K562 (cell line): ENCODE data around the gene ARL11.
"Not testable (repeated sequence)": the region's sequence is repeated elsewhere in the genome, so short reads cannot be mapped to it uniquely, and the experiment has no call there.

Source experiments
- GATA2 ChIP-seq: sonication (generic); formaldehyde crosslinking; IDR thresholded peaks from 2 replicates; pipeline ENCODE4 v1.4.0; 2020; ENCODE audit warnings: mild to moderate bottlenecking, missing genetic modification reagents
- KDM1A ChIP-seq, 2 experiments: fragments of 450-650 bp; IDR thresholded peaks; 2 replicates each; pipeline ENCODE4 v1.6.1; 2016; ENCODE audit warnings: mild to moderate bottlenecking in 2 of 2
- NELFE ChIP-seq: IDR thresholded peaks from 2 replicates; pipeline ENCODE4 v1.6.1; 2011; ENCODE audit warnings: mild to moderate bottlenecking; ENCODE audit not compliant: insufficient read depth, insufficient read length
- ZBTB8A ChIP-seq: fragments of 450-650 bp; IDR thresholded peaks from 2 replicates; pipeline ENCODE4 v1.6.1; 2018; ENCODE audit warnings: mild to moderate bottlenecking, moderate library complexity; ENCODE audit not compliant: partially characterized antibody
- ZNF584 ChIP-seq: fragments of 200-800 bp; sonication (Bioruptor generic); IDR thresholded peaks from 2 replicates; pipeline ENCODE4 v1.6.1; 2016; ENCODE audit warnings: low read depth, mild to moderate bottlenecking, missing genetic modification characterization, missing compliant biosample characterization
- TF ChIP-seq, protein P1 (sequence below): fragments of 250-450 bp; sonication (Bioruptor Pico); IDR thresholded peaks from 2 replicates; pipeline ENCODE4 v1.5.0; 2021; ENCODE audit warnings: mild to moderate bottlenecking, borderline replicate concordance
- TF ChIP-seq, protein P2 (sequence below): fragments of 250-450 bp; sonication (Bioruptor Pico); IDR thresholded peaks from 2 replicates; pipeline ENCODE4 v1.4.0; 2020

GRCh38 chr13:49590714-49591113 lies 37.6 kb upstream of the ARL11 start:
- not testable (repeated sequence) for TF ChIP-seq NELFE; ZNF584 (CRISPR knock-in tag); GATA2 (CRISPR knock-in tag); ZBTB8A; KDM1A (IDR thresholded peaks at IDR 0.05)
- TF ChIP-seq, protein P1, sequence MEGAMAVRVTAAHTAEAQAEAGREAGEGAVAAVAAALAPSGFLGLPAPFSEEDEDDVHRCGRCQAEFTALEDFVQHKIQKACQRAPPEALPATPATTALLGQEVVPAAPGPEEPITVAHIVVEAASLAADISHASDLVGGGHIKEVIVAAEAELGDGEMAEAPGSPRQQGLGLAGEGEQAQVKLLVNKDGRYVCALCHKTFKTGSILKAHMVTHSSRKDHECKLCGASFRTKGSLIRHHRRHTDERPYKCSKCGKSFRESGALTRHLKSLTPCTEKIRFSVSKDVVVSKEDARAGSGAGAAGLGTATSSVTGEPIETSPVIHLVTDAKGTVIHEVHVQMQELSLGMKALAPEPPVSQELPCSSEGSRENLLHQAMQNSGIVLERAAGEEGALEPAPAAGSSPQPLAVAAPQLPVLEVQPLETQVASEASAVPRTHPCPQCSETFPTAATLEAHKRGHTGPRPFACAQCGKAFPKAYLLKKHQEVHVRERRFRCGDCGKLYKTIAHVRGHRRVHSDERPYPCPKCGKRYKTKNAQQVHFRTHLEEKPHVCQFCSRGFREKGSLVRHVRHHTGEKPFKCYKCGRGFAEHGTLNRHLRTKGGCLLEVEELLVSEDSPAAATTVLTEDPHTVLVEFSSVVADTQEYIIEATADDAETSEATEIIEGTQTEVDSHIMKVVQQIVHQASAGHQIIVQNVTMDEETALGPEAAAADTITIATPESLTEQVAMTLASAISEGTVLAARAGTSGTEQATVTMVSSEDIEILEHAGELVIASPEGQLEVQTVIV (CRISPR knock-in tag) = not testable (repeated sequence)
- TF ChIP-seq, protein P2, sequence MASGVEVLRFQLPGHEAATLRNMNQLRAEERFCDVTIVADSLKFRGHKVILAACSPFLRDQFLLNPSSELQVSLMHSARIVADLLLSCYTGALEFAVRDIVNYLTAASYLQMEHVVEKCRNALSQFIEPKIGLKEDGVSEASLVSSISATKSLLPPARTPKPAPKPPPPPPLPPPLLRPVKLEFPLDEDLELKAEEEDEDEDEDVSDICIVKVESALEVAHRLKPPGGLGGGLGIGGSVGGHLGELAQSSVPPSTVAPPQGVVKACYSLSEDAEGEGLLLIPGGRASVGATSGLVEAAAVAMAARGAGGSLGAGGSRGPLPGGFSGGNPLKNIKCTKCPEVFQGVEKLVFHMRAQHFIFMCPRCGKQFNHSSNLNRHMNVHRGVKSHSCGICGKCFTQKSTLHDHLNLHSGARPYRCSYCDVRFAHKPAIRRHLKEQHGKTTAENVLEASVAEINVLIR = not testable (repeated sequence)
